ENCODE results near the gene OR52E8.

Gene OR52E8

DNA sequence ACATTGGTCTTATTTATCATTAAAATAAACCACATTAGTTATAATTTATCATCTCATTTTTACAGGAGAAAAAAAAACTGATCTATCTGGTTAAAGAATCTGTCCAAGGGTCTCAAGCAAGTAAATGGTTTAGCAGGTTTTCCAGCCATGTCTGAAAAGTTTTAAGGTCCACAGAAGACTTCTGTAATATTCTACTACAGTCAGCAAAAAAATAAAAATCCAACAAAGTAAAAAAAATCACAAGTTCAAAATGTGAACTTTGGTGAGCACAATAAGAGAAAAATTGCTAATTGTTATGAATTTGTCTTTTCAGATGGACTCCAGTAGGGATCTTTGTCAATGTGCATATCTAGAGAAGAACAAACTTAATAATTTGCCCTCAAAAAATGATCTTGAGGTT lies 24.3 kb upstream of the OR52E8 start:
- H3K4me1 Mint-ChIP-seq = no peaks in the 10 kb centered on the region
- no peak overlapping the region for H3K4me3 Mint-ChIP-seq
- no peaks in the 10 kb centered on the region for H3K36me3 Mint-ChIP-seq (ENCODE audit: low read depth)
- TF ChIP-seq, protein P1, sequence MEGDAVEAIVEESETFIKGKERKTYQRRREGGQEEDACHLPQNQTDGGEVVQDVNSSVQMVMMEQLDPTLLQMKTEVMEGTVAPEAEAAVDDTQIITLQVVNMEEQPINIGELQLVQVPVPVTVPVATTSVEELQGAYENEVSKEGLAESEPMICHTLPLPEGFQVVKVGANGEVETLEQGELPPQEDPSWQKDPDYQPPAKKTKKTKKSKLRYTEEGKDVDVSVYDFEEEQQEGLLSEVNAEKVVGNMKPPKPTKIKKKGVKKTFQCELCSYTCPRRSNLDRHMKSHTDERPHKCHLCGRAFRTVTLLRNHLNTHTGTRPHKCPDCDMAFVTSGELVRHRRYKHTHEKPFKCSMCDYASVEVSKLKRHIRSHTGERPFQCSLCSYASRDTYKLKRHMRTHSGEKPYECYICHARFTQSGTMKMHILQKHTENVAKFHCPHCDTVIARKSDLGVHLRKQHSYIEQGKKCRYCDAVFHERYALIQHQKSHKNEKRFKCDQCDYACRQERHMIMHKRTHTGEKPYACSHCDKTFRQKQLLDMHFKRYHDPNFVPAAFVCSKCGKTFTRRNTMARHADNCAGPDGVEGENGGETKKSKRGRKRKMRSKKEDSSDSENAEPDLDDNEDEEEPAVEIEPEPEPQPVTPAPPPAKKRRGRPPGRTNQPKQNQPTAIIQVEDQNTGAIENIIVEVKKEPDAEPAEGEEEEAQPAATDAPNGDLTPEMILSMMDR (IDR thresholded peaks at IDR 0.05; ENCODE audit: unreplicated experiment in 3 of 3) = no peak
- H3K27ac Mint-ChIP-seq = no peak overlapping the region
- H3K9me3 Mint-ChIP-seq = no peaks in the 10 kb centered on the region
- peaks cover 12% of the 10 kb centered on the region for H3K27me3 Mint-ChIP-seq (ENCODE audit: low read depth)

DNA sequence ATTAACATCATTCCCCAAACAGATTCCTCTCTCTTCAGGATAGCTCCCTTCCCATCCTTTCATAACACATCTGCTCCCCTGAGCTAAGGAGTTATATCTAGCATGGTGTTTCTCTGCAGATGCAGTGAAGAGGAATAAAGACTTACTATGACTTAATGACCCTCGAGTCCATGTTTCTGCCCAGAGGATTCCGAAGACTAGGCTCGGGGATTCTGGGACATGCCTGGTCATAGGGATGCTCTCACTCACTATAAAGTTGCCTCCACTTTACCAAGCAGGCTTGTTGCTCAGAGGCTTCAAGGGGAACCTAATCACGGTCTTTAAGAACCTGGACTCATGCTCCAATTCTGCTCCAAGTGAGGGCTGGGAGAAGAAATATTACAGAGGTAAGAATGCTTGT lies 22.8 kb upstream of the OR52E8 start, which contains the start of gene OR52E4:
Gene OR52E4 (plus strand): TSS at position 301 of the 400 bp plus-strand sequence. CDS start 3,664 bp downstream, outside the sequence.
- peaks cover 12% of the 10 kb centered on the region for H3K27me3 Mint-ChIP-seq (ENCODE audit: low read depth)
- no peaks in the 10 kb centered on the region for H3K9me3 Mint-ChIP-seq
- no peak within 1 kb of the TSS for H3K4me3 Mint-ChIP-seq
- H3K4me1 Mint-ChIP-seq = no peaks in the 10 kb centered on the region
- H3K36me3 Mint-ChIP-seq (ENCODE audit: low read depth) = no peaks in the 10 kb centered on the region
- TF ChIP-seq, protein P1 (IDR thresholded peaks at IDR 0.05; ENCODE audit: unreplicated experiment in 3 of 3) = no peak
- H3K27ac Mint-ChIP-seq = no peak within 1 kb of the TSS

DNA sequence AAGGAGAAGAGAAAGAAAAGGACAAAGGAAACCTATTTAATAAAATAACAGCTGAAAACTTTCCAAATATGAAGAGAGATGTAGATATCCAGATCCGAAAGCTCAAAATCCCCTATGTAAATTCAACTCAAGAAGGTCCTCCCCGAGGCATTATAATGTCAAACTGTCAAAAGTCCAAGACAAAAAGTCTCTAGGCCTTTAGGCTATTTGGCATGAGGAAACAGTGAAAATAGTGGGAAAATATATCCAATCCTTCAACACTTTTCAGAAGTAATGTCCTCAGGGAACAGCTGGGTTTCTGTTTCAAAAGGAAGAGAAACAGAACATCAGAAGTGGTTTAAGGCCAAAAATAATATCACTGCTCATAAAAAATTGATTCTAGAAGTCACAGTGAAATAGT lies 21.1 kb upstream of the OR52E8 start:
- no peaks in the 10 kb centered on the region for H3K36me3 Mint-ChIP-seq (ENCODE audit: low read depth)
- TF ChIP-seq, protein P1 (IDR thresholded peaks at IDR 0.05; ENCODE audit: unreplicated experiment in 3 of 3) = no peak
- no peak overlapping the region for H3K4me3 Mint-ChIP-seq
- peaks cover 12% of the 10 kb centered on the region for H3K27me3 Mint-ChIP-seq (ENCODE audit: low read depth)
- H3K4me1 Mint-ChIP-seq = no peaks in the 10 kb centered on the region
- H3K9me3 Mint-ChIP-seq = peaks cover 3% of the 10 kb centered on the region
- H3K27ac Mint-ChIP-seq = no peak overlapping the region

DNA sequence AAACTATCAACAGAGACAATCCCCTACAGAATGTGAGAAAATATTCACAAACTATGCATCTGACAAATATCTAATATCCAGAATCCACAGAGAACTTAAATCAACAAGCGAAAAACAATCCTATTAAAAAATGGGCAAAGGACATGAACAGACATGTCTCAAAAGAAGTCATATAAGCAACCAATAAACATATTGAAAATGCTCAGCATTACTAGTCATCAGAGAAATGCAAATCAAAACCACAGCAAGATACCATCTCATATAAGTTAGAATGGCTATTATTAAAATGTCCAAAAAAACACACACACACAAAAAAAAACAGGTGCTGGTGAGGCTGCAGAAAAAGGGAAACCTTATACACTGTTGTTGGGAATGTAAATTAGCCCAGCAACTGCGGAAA lies 8.3 kb upstream of the OR52E8 start:
- H3K36me3 Mint-ChIP-seq (ENCODE audit: low read depth) = no peaks in the 10 kb centered on the region
- H3K27me3 Mint-ChIP-seq (ENCODE audit: low read depth) = peaks cover 6% of the 10 kb centered on the region
- H3K4me3 Mint-ChIP-seq = no peak overlapping the region
- TF ChIP-seq, protein P1 (IDR thresholded peaks at IDR 0.05; ENCODE audit: unreplicated experiment in 3 of 3) = no peak
- no peak overlapping the region for H3K27ac Mint-ChIP-seq
- no peaks in the 10 kb centered on the region for H3K4me1 Mint-ChIP-seq
- H3K9me3 Mint-ChIP-seq = peaks cover 3% of the 10 kb centered on the region

DNA sequence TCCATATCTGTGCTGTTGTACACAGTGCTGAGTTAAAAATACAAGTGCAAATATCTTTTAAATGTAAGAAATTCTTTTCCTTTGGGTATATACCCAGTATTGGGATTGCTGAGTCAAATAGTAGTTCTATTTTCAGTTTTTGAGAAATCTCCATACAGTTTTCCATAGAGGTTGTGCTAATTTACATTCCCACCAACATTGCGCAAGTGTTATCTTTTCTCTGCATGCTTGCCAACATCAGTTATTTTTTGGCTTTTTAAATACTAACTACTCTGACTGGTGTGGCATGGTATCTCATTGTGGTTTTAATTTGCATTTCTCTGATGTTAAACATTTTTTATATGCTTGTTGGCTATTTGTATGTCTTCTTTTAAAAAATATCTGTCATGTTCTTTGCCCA lies 6.5 kb downstream of the OR52E8 start:
- TF ChIP-seq, protein P1 (IDR thresholded peaks at IDR 0.05; ENCODE audit: unreplicated experiment in 3 of 3) = no peak
- Mint-ChIP-seq H3K36me3 (ENCODE audit: low read depth) (no peaks in the 10 kb centered on the region), H3K4me3 (no peak overlapping the region), H3K9me3 (peaks cover 5% of the 10 kb centered on the region), H3K27ac (no peak overlapping the region), H3K4me1 (no peaks in the 10 kb centered on the region), H3K27me3 (ENCODE audit: low read depth) (no peaks in the 10 kb centered on the region)

DNA sequence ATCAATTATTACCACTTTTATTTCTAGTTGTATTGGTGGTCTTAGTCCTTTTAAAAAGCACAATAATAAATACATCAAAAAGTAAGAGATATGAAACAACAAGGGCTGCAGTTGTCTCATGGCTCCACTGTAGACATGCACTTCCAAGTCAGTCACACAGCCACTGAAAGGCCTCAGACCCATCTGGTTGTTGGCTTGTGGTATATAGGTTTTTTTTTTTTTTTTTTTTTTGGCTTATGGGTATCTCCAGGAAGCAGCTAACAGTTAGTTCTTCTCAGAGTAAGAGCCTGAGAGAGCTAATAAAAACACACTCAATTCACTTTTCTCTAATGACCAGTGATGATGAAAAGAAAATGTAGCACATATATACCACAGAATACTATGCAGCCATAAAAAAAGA lies 9.8 kb downstream of the OR52E8 start:
- TF ChIP-seq, protein P1 (IDR thresholded peaks at IDR 0.05; ENCODE audit: unreplicated experiment in 3 of 3) = no peak
- H3K27ac Mint-ChIP-seq = no peak overlapping the region
- no peaks in the 10 kb centered on the region for H3K27me3 Mint-ChIP-seq (ENCODE audit: low read depth)
- H3K36me3 Mint-ChIP-seq (ENCODE audit: low read depth) = no peaks in the 10 kb centered on the region
- H3K4me3 Mint-ChIP-seq = no peak overlapping the region
- no peaks in the 10 kb centered on the region for H3K4me1 Mint-ChIP-seq
- H3K9me3 Mint-ChIP-seq = peaks cover 2% of the 10 kb centered on the region

Measured in nephron (organoid).